SKM-1 (cell line): Measurements from ENCODE around the gene ITPKB.
"Not testable (repeated sequence)": the region's sequence is repeated elsewhere in the genome, so short reads cannot be mapped to it uniquely, and the experiment has no call there.

Experiments used
- DNase-seq: peaks from one replicate; lab custom pipeline; 2025; ENCODE audit not compliant: unreplicated experiment; lab: John Stamatoyannopoulos, UW

Gene ITPKB

GRCh38 chr1:226639631-226640061 lies 99.4 kb downstream of the ITPKB start:
- DNase-seq, result no peak

- DNase-seq, result not testable (repeated sequence)
These were observed 99.9 kb downstream of the ITPKB start for GRCh38 chr1:226639206-226639605.

- DNase-seq, result no peak
These were observed 100.5 kb downstream of the ITPKB start for GRCh38 chr1:226638608-226639007.

- no peak for DNase-seq
These were observed 101.0 kb downstream of the ITPKB start for GRCh38 chr1:226638001-226638601.

GRCh38 chr1:226637147-226637935 lies 101.7 kb downstream of the ITPKB start:
- no peak for DNase-seq

GRCh38 chr1:226636847-226637096 lies 102.3 kb downstream of the ITPKB start:
- no peak for DNase-seq

- no peak for DNase-seq
These were observed 103.6 kb downstream of the ITPKB start for GRCh38 chr1:226635456-226635941.

GRCh38 chr1:226634611-226635246 lies 104.4 kb downstream of the ITPKB start:
- no peak for DNase-seq

- peak; percentile 52 for DNase-seq
These were observed 104.9 kb downstream of the ITPKB start for GRCh38 chr1:226634166-226634588.

- no peak for DNase-seq
These were observed 105.4 kb downstream of the ITPKB start for GRCh38 chr1:226633541-226634165.

GRCh38 chr1:226632922-226633351 lies 106.1 kb downstream of the ITPKB start:
- no peak for DNase-seq

- DNase-seq, result no peak
These were observed 106.8 kb downstream of the ITPKB start for GRCh38 chr1:226632169-226632879.

- DNase-seq, result no peak
These were observed 107.7 kb downstream of the ITPKB start for GRCh38 chr1:226631229-226632000.

- no peak for DNase-seq
These were observed 108.5 kb downstream of the ITPKB start for GRCh38 chr1:226630592-226630991.

GRCh38 chr1:226629896-226630550 lies 109.1 kb downstream of the ITPKB start:
- DNase-seq, result no peak

- no peak for DNase-seq
These were observed 109.7 kb downstream of the ITPKB start for GRCh38 chr1:226629210-226629895.

- DNase-seq, result no peak
These were observed 110.4 kb downstream of the ITPKB start for GRCh38 chr1:226628612-226629155.

- DNase-seq, result no peak
These were observed 111.0 kb downstream of the ITPKB start for GRCh38 chr1:226627924-226628611.
